Coronary artery (tissue), 2 donors: Measurements from ENCODE around the gene SNX24.

Source experiments
- DNase-seq: peaks from one replicate; pipeline ENCODE4 v3.0.0-alpha.2; 2017; ENCODE audit warnings: low spot score
- H3K27ac ChIP-seq, 2 donors: fragments of 200-600 bp; sonication (generic); one replicate each; pipeline ENCODE4 v1.5.1; 2016 to 2019
- H3K4me3 ChIP-seq: fragments of 200-600 bp; sonication (generic); 2 replicates; pipeline ENCODE4 v1.5.1; 2016; ENCODE audit warnings: mild to moderate bottlenecking, moderate library complexity
- TF ChIP-seq, protein P1 (sequence below): fragments of 200-600 bp; sonication (generic); IDR thresholded peaks from one replicate; pipeline ENCODE4 v1.5.1; 2019; ENCODE audit warnings: antibody characterized with exemption

The SNX24 gene

GRCh38 chr5:122915717-122916461 is 70.5 kb downstream of the SNX24 start:
- DNase-seq, result no peak
- H3K27ac ChIP-seq, result no peak overlapping the region
- no peak overlapping the region for H3K4me3 ChIP-seq
- TF ChIP-seq, protein P1, sequence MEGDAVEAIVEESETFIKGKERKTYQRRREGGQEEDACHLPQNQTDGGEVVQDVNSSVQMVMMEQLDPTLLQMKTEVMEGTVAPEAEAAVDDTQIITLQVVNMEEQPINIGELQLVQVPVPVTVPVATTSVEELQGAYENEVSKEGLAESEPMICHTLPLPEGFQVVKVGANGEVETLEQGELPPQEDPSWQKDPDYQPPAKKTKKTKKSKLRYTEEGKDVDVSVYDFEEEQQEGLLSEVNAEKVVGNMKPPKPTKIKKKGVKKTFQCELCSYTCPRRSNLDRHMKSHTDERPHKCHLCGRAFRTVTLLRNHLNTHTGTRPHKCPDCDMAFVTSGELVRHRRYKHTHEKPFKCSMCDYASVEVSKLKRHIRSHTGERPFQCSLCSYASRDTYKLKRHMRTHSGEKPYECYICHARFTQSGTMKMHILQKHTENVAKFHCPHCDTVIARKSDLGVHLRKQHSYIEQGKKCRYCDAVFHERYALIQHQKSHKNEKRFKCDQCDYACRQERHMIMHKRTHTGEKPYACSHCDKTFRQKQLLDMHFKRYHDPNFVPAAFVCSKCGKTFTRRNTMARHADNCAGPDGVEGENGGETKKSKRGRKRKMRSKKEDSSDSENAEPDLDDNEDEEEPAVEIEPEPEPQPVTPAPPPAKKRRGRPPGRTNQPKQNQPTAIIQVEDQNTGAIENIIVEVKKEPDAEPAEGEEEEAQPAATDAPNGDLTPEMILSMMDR, result no peak

DNA sequence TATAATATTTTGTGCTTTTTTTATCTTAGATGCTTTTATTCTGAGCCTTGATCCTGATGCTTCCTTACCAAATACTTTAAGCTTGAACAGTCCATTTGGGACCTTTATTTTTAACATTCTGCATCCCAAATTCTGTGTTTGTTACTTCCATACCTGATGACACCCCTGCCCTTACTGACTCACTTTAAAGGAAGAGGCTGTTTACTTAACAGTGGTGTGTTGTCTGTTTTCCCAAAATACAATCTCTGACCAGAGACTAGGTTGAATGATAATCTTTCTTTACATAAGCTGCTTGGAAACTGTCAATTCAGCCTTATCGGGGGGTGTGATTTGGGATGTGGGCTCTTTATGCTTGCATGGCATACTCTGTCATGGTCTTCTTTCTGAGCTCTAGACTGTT is 71.1 kb downstream of the SNX24 start:
- TF ChIP-seq, protein P1, result no peak
- Histone ChIP-seq H3K4me3 (no peak overlapping the region), H3K27ac (no peak overlapping the region)
- no peak for DNase-seq

DNA sequence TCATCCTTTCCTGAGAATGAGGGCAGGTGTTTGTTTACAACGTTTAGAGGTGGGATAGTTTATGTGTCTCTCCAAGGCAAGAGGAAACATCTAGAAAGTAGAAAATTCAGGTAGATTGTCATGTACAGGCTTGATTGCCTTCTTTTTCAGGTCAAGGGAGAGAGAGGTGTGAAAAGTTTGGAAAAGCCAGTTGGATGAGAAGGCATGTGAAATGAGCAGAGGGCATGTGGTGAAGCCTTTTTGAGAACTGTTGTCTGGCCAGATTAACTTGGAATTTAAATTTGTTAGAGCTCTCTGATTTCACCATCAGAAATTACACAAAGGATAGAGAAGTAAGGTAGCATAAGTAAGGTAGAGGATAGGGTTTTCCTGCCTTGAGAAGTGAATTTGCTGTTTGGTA is 74.6 kb downstream of the SNX24 start:
- DNase-seq, result no peak
- Histone ChIP-seq H3K27ac (no peak overlapping the region), H3K4me3 (no peak overlapping the region)
- TF ChIP-seq, protein P1, result no peak

- TF ChIP-seq, protein P1, result no peak
Measured at GRCh38 chr5:122921826-122922225, 76.4 kb downstream of the SNX24 start.

DNA sequence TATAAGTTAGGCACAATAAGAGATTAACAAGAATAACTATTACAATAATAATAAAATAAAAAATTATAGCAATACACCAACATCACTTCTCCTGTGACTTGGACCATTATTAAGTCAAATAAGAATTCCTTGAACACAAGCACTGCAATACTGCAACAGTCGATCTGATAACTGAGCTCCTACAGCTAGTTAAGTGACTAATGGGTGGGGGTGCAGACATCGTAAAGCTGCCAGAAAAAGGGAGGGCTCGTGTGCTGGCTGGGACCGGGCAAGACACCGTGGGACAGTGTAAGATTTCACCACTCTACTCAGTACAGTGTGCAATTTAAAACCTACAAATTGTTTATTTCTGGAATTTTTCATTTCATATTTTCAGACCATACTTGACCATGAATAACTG is 78.8 kb downstream of the SNX24 start:
- no peak overlapping the region for H3K4me3 ChIP-seq
- H3K27ac ChIP-seq, result no peak overlapping the region
- TF ChIP-seq, protein P1, result no peak
- DNase-seq, result no peak

More at GRCh38 chr5:122921826-122922225, 76.4 kb downstream of the SNX24 start:
- Histone ChIP-seq H3K27ac (no peak overlapping the region), H3K4me3 (no peak overlapping the region)
- DNase-seq, result no peak

DNA sequence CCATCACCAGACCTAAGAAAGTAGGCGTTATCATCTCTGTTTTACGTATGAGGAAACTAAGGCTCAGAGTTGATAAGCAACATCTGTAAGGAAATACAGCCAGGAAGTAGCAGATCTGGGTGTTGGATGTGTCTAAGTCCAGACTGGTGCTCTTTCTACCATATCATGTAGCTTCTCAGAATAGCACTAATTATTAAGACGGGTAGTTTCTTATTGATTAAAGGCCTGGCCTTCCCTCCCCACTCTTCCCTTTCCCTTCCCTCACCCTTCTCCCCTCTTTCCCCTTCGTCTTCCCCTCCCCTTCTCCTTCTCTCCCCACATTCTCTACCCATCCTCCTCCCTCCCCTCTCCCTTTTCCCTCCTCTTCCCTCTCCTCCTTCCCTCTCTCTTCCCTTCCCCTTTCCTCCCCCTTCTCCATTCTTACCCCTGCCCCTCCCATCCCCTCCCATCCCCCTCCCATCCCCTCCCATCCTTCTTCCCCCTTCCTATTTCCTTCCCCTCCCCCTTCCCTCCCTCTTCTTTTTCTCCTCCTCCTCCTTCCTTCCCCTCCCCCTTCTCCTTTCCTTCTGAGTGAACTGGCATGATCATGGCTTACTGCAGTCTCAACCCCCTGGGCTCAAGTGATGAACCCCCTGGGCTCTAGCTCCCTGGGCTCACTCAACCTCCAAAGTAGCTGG is 79.4 kb downstream of the SNX24 start:
- TF ChIP-seq, protein P1, result no peak
- DNase-seq, result no peak
- H3K27ac ChIP-seq, result no peak overlapping the region
- H3K4me3 ChIP-seq, result no peak overlapping the region

GRCh38 chr5:122929001-122929400 is 83.6 kb downstream of the SNX24 start:
- H3K27ac ChIP-seq, result no peak overlapping the region
- DNase-seq, result no peak
- TF ChIP-seq, protein P1, result no peak
- no peak overlapping the region for H3K4me3 ChIP-seq
